Suppressor macrophage treated with lipopolysaccharide for 4 hours (primary cell): Measurements from ENCODE around the gene MSL1.
"Not testable (repeated sequence)": the region's sequence is repeated elsewhere in the genome, so short reads cannot be mapped to it uniquely, and the experiment has no call there.

Experiments used
- DNase-seq: peaks from one replicate; pipeline ENCODE4 v3.0.0-alpha.2; 2020

The MSL1 gene

GRCh38 chr17:40130352-40131042 lies 8.7 kb downstream of the MSL1 start:
- peak; percentile 85 for DNase-seq

- no peak for DNase-seq
Measured at GRCh38 chr17:40134184-40134583, 12.4 kb downstream of the MSL1 start.

GRCh38 chr17:40135817-40136216 lies 14.0 kb downstream of the MSL1 start:
- DNase-seq: no peak

GRCh38 chr17:40139566-40140058 lies 17.8 kb downstream of the MSL1 start:
- DNase-seq: no peak

- not testable (repeated sequence) for DNase-seq
Measured at GRCh38 chr17:40143166-40143565, 21.4 kb downstream of the MSL1 start.

GRCh38 chr17:40145476-40145875 lies 23.7 kb downstream of the MSL1 start:
- DNase-seq: no peak

GRCh38 chr17:40148527-40148926 lies 26.8 kb downstream of the MSL1 start:
- no peak for DNase-seq

- no peak for DNase-seq
Measured at GRCh38 chr17:40150276-40150675, 28.5 kb downstream of the MSL1 start.

GRCh38 chr17:40151414-40151963 lies 29.7 kb downstream of the MSL1 start:
- peak; percentile 52 for DNase-seq

- no peak for DNase-seq
Measured at GRCh38 chr17:40153603-40154236, 31.9 kb downstream of the MSL1 start.

- DNase-seq: peak; percentile 15
Measured at GRCh38 chr17:40157973-40158372, 36.2 kb downstream of the MSL1 start.

GRCh38 chr17:40158438-40159013 lies 36.8 kb downstream of the MSL1 start:
- peak; percentile 32 for DNase-seq

- DNase-seq: no peak
Measured at GRCh38 chr17:40159456-40159855, 37.7 kb downstream of the MSL1 start.

GRCh38 chr17:40167685-40168261 lies 46.0 kb downstream of the MSL1 start:
- DNase-seq: no peak

- peak; percentile 68 for DNase-seq
Measured at GRCh38 chr17:40168262-40168832, 46.6 kb downstream of the MSL1 start.

GRCh38 chr17:40170325-40170724 lies 48.6 kb downstream of the MSL1 start:
- no peak for DNase-seq

- DNase-seq: no peak
Measured at GRCh38 chr17:40171750-40172149, 50.0 kb downstream of the MSL1 start.

GRCh38 chr17:40173091-40173777 lies 51.5 kb downstream of the MSL1 start:
- no peak for DNase-seq

GRCh38 chr17:40173778-40174135 lies 52.0 kb downstream of the MSL1 start:
- no peak for DNase-seq

GRCh38 chr17:40174514-40174913 lies 52.7 kb downstream of the MSL1 start:
- DNase-seq: no peak

GRCh38 chr17:40175928-40176753 lies 54.4 kb downstream of the MSL1 start:
- DNase-seq: no peak

GRCh38 chr17:40176754-40177110 lies 55.0 kb downstream of the MSL1 start:
- DNase-seq: no peak
